GM12801 (cell line): ENCODE measurements around the gene PLA2G6.

Experiments used
- CTCF ChIP-seq: IDR thresholded peaks from one replicate; pipeline ENCODE4 v1.5.1; 2011; ENCODE audit warnings: control low read depth; ENCODE audit not compliant: insufficient read length; ENCODE audit errors: extremely low read depth

Gene PLA2G6

GRCh38 chr22:38218661-38219622, 37.3 kb upstream of the PLA2G6 start:
- no peak for TF ChIP-seq CTCF

- TF ChIP-seq CTCF = no peak
These were observed 33.8 kb upstream of the PLA2G6 start for GRCh38 chr22:38215156-38216038.

DNA sequence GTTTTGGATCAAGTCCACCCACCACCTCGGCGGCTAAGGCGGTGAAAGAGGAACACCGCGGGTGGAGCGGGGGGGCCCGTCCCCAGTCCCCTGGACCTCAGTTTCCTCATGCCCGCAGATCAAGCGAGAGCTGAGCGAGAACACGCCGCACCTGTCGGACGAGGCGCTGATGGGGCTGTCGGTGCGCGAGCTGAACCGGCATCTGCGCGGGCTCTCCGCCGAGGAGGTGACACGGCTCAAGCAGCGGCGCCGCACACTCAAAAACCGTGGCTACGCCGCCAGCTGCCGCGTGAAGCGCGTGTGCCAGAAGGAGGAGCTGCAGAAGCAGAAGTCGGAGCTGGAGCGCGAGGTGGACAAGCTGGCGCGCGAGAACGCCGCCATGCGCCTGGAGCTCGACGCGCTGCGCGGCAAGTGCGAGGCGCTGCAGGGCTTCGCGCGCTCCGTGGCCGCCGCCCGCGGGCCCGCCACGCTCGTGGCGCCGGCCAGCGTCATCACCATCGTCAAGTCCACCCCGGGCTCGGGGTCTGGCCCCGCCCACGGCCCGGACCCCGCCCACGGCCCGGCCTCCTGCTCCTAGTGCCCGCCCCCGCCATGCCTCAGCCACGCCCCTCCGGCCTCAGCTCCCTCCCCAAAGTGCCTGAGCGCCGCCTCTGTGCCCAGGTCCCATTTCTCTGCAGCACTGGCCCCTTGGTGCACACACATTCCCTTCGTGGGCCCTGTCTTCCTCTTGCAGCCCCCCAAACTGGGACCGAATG, 32.8 kb upstream of the PLA2G6 start:
- TF ChIP-seq CTCF = no peak

DNA sequence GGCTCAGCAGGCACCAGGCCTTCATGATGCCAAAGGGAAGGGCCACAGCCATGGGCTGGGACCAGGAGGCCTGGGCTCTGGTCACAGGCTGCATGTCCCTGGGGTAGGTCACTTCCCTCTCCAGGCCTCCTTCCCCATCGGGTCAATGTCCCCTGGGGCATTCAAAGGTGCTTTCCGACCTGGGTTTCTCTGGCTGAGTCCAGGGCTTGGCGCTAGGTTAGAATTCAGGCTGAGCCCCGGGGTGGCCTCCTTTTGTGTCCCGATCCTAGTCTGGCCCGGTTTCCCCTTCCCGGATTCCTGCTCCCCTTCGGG, 32.3 kb upstream of the PLA2G6 start:
- no peak for TF ChIP-seq CTCF

- TF ChIP-seq CTCF = no peak
These were observed 31.8 kb upstream of the PLA2G6 start for GRCh38 chr22:38213319-38213989.

DNA sequence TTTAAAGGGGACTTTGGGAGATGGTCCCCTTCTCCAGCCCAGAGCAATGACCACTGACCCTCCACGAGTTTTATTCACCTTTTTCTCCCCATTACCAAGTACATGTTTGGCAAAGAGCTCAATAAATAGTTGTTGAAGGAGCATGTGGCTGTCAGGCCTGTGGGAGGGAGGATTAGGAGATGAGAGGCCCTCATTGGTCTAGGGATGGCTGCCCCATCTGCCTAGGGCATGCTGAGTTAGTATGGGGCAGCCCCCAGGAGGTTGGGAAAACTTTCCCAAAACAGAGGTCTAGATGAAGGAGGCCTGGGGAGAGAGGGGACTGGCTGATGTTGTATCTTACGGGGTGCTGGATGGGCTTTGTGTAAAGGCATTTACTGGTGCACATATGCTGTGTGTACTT, 30.8 kb upstream of the PLA2G6 start:
- TF ChIP-seq CTCF = no peak

DNA sequence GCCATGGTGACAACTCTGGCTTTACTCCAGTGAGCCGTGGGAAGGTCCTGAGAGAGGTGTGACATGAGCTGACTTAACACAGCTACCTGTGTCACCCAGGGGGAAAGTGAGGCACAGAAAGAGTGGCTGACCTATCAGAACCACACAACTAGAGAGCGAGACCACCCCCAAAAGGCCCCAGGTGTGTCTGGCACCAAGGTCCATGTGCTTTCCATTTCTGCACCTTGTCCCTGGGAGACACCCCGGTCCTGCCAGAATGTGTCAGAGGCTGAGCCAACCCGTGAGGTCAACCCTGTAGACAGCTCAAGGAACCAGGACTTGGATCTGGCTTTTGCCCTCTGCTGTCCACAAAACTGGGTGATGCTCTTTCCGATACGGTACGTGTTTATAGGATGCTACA, 29.9 kb upstream of the PLA2G6 start:
- TF ChIP-seq CTCF = no peak
